SJCRH30 (cell line): ENCODE measurements around the gene JUP. TPM values are rescaled to one million over a fixed set of nuclear protein-coding genes. Genes with fewer than 3 reads are reported as not detected.

Experiments used
- DNase-seq, 2 experiments: peaks; one replicate each; pipeline ENCODE4 v3.0.0-alpha.2; 2015 to 2020
- H3K27ac ChIP-seq: fragments of 250-450 bp; sonication (Bioruptor Pico); 2 replicates; pipeline ENCODE4 v1.5.1; 2020; ENCODE audit warnings: mild to moderate bottlenecking, moderate library complexity
- H3K27me3 ChIP-seq: fragments of 250-450 bp; sonication (Bioruptor Pico); 2 replicates; pipeline ENCODE4 v1.5.1; 2020; ENCODE audit warnings: mild to moderate bottlenecking, moderate library complexity
- H3K36me3 ChIP-seq: fragments of 250-450 bp; sonication (Bioruptor Pico); 2 replicates; pipeline ENCODE4 v1.5.1; 2020; ENCODE audit warnings: mild to moderate bottlenecking, moderate library complexity
- H3K4me1 ChIP-seq: fragments of 250-450 bp; sonication (Bioruptor Pico); 2 replicates; pipeline ENCODE4 v1.5.1; 2020; ENCODE audit warnings: mild to moderate bottlenecking, moderate library complexity
- H3K4me3 ChIP-seq: fragments of 250-450 bp; sonication (Bioruptor Pico); 2 replicates; pipeline ENCODE4 v1.5.1; 2020; ENCODE audit warnings: mild to moderate bottlenecking, moderate library complexity
- H3K9me3 ChIP-seq: fragments of 250-450 bp; sonication (Bioruptor Pico); replicated peaks from 2 replicates; pipeline ENCODE4 v1.5.1; 2020; ENCODE audit warnings: mild to moderate bottlenecking, moderate library complexity
- total RNA-seq: library from RNA; depleted of rRNA; stranded (reverse); fragments of >200 nt; shearing (Covaris generic); gene quantifications from 2 replicates; pipeline ENCODE4 v1.2.3, GENCODE V29; 2014

The JUP gene
- total RNA-seq, 1 experiment from 2014 or later, result 1.7 TPM

- Histone ChIP-seq H3K9me3 (no peaks in the 10 kb centered on the region), H3K27me3 (peaks cover 20% of the 10 kb centered on the region), H3K36me3 (no peaks in the 10 kb centered on the region), H3K4me3 (peak overlapping the region; percentile 9; the same call in 1 of the 2 replicates), H3K4me1 (peaks cover 7% of the 10 kb centered on the region), H3K27ac (no peak overlapping the region)
- no peak for DNase-seq
Measured at GRCh38 chr17:41734949-41735313, 51.6 kb downstream of the JUP start.

DNA sequence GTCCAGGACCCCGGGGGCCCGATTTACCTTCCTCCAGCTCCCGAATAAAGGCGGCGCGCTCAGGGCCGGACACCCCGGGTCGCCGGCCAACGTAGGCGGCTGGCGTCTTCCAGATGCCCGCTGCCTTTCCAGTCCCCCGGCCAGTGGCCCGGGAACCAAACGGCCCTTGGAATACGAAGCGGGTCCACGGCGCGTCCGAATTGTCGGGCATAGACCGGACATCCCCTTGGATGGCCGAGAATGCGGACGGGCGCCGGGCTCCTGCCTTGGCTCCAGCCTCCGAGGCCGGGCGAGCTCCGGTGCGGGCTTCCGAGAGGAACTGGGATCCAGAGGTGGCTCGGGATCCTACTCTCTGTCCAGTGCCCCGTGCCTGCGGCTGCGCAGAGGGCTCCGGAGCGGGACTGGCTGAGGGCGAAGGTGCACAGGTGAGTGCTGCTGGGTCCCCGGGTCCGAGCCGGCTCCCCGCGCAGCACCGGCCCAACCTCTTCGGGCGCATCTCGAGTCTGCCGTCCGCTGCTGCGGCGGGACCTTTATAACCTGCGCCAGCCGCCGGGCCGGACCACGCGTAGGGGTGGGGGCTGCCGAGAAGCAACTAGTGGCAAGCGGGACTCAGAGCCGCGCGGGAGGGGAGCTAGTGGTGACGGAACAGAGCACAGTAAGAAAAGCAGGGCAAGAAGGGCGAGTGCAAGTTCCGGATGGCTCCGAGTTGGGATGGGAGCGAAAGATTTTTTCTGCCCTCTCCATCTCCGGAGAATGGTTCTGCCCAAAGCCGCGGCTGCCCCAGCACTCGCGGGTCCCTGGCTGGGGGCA is 52.2 kb downstream of the JUP start, which contains the start of gene HAP1:
Gene HAP1, minus strand, starts transcription at position 505 of the 810 bp plus-strand sequence. Its CDS starts 9 bp downstream, at position 496.
- Histone ChIP-seq H3K27ac (no peak within 1 kb of the TSS), H3K27me3 (peaks cover 20% of the 10 kb centered on the region), H3K9me3 (no peaks in the 10 kb centered on the region), H3K4me3 (peak within 1 kb of the TSS; percentile 9; the same call in 1 of the 2 replicates), H3K36me3 (no peaks in the 10 kb centered on the region), H3K4me1 (peaks cover 4% of the 10 kb centered on the region)
- no peak for DNase-seq

DNA sequence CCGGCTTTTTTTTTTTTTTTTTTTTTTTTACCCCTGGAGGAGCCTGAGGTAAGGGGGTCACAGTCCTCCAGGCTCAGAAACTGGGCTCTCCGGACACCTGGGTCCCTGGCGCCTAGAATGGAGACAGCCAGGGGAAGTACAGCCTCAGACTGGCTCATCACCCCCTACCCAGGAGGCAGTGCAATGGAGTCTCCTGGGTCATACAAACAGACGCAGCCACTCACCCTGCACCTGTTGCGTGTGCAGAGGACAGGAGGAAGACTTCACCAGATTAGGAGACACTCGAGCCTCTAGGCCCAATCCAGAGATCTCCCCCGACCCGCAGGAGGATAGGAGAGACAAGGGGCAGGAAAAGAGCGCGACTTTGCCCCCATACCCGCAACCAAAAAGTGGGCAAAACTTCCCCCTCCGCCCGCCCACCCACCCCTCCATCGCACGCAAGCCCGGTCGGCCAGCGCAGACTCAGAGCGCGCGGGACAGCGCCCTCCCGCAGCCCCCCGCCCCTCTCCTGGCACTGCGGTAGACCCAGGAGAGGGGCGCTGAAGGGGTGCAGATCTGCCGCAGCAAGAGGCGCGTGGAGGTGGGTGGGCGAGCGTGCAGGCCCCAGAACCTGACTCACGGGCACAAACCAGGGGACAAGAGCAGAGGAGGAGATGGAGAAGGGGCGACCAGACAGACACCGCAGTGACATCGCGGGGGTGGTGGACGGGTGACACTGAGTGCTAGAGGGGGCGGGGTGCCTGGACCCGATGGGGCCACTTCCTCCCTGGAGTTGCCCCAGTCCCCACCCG is 53.0 kb downstream of the JUP start:
- DNase-seq, result no peak
- H3K4me1 ChIP-seq, result peaks cover 4% of the 10 kb centered on the region
- no peaks in the 10 kb centered on the region for H3K9me3 ChIP-seq
- no peaks in the 10 kb centered on the region for H3K36me3 ChIP-seq
- no peak overlapping the region for H3K27ac ChIP-seq
- H3K27me3 ChIP-seq, result peaks cover 20% of the 10 kb centered on the region
- no peak overlapping the region for H3K4me3 ChIP-seq

GRCh38 chr17:41731836-41732235 is 54.7 kb downstream of the JUP start:
- Histone ChIP-seq H3K36me3 (no peaks in the 10 kb centered on the region), H3K4me3 (no peak overlapping the region), H3K4me1 (no peaks in the 10 kb centered on the region), H3K27ac (no peak overlapping the region), H3K9me3 (no peaks in the 10 kb centered on the region), H3K27me3 (peaks cover 14% of the 10 kb centered on the region)
- no peak for DNase-seq

GRCh38 chr17:41730479-41730878 is 56.0 kb downstream of the JUP start:
- Histone ChIP-seq H3K36me3 (no peaks in the 10 kb centered on the region), H3K4me3 (no peak overlapping the region), H3K27me3 (peaks cover 9% of the 10 kb centered on the region), H3K27ac (no peak overlapping the region), H3K4me1 (no peaks in the 10 kb centered on the region), H3K9me3 (no peaks in the 10 kb centered on the region)
- DNase-seq, result no peak

DNA sequence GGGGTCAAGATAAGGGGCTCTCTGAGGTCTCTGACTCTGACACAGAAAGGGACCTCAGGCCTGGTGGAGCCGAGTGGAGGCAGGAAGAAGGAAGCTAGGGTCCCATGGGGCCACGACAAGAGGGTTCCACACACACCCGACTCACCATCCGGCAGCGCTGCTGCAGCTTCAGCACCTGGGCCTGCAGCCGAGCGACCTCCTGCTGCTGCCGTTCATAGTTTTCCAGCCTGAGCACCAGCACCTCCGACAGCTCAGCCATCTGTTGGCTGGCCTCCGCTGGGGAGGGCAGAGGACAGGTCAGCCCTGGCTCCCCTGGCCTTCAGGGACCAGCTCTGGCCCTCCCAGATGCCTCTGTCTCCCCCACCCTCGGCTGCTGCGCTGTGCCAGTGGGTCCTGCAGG is 58.5 kb downstream of the JUP start:
- Histone ChIP-seq H3K9me3 (no peaks in the 10 kb centered on the region), H3K27me3 (no peaks in the 10 kb centered on the region), H3K27ac (no peak overlapping the region), H3K4me3 (no peak overlapping the region), H3K36me3 (no peaks in the 10 kb centered on the region), H3K4me1 (peaks cover 3% of the 10 kb centered on the region; the same call in 1 of the 2 replicates)
- no peak for DNase-seq

GRCh38 chr17:41725134-41725533 is 61.4 kb downstream of the JUP start:
- Histone ChIP-seq H3K4me3 (no peak overlapping the region), H3K9me3 (no peaks in the 10 kb centered on the region), H3K4me1 (peaks cover 3% of the 10 kb centered on the region; the same call in 1 of the 2 replicates), H3K27me3 (no peaks in the 10 kb centered on the region), H3K27ac (no peak overlapping the region), H3K36me3 (no peaks in the 10 kb centered on the region)
- DNase-seq, result no peak

GRCh38 chr17:41724476-41725050 is 61.9 kb downstream of the JUP start:
- no peaks in the 10 kb centered on the region for H3K9me3 ChIP-seq
- H3K27ac ChIP-seq, result no peak overlapping the region
- H3K36me3 ChIP-seq, result no peaks in the 10 kb centered on the region
- H3K27me3 ChIP-seq, result no peaks in the 10 kb centered on the region
- no peak for DNase-seq
- H3K4me1 ChIP-seq, result peaks cover 3% of the 10 kb centered on the region; the same call in 1 of the 2 replicates
- H3K4me3 ChIP-seq, result no peak overlapping the region

DNA sequence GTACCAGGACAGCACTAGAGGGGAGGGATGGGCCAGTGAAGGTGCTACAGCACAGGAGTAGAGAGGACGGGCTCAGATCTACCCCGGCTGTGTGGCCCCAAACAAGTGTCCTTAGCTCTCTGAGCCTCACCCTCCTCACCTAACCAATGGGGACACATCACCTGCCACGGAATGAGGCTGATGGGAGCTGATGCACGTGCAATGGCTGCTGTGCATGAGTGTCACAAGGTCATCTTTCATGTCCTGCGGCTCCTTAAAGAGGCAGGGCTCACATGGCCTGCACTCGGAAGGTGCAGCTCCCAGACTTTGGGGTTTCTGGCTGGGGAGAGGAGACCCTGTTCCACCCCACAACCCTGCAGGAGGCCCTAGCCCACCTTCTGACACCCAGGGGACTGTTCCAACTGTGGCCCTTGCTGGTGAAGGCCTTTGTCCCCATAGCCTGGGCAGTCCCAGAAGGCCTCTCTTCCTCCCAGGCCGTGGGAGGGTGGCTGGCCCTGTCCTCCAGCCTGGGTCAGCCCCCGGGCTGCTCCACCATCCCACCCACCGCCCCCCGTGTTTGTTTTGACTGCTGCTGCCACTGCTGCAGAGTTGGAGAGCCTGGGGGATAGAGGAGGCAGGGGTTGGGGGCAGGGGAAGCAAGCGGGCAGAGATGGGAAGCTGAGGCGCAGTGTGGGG is 62.6 kb downstream of the JUP start:
- H3K4me1 ChIP-seq, result peaks cover 3% of the 10 kb centered on the region; the same call in 1 of the 2 replicates
- H3K27me3 ChIP-seq, result no peaks in the 10 kb centered on the region
- no peaks in the 10 kb centered on the region for H3K36me3 ChIP-seq
- H3K9me3 ChIP-seq, result no peaks in the 10 kb centered on the region
- DNase-seq, result no peak
- H3K4me3 ChIP-seq, result no peak overlapping the region
- H3K27ac ChIP-seq, result no peak overlapping the region

DNA sequence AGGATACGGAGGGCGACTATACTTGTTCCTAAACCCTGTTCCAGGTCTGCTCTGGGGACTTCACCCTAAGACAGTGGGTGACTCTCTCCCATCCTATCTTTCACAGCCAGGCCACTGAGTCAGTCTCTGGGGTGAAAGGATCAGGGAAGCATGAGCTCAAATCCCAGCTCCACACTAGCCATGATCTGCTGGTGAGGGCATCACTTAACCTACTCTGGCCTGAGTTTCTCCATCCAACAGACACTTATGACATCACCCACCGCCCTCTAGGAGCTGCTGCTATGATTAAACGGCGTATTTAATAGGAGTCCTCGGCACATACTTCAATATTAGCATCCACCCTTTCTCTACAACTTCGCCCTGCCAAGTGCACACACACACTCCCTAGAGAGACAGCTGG is 64.3 kb downstream of the JUP start:
- H3K9me3 ChIP-seq, result no peaks in the 10 kb centered on the region
- H3K36me3 ChIP-seq, result no peaks in the 10 kb centered on the region
- H3K4me1 ChIP-seq, result peaks cover 3% of the 10 kb centered on the region; the same call in 1 of the 2 replicates
- no peak for DNase-seq
- H3K27ac ChIP-seq, result no peak overlapping the region
- no peak overlapping the region for H3K4me3 ChIP-seq
- no peaks in the 10 kb centered on the region for H3K27me3 ChIP-seq

DNA sequence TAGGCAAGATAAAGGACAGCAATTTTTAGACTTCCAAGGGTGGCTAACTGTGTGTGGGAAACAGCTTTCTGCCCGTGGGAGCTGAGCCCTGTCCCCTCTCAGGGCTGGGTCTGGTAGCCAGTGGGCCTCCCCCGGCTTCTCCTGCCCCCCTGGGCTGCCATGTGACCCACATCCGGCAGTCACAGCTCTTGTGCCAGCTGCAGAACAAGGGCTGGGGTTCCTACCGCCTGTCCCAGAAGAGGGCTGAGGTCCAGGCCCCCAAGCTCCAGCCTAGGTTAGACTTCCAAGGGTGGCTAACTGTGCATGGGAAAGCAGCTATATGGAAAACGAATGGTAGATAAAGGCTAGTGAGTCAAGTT is 68.2 kb downstream of the JUP start:
- H3K9me3 ChIP-seq, result no peaks in the 10 kb centered on the region
- no peaks in the 10 kb centered on the region for H3K4me1 ChIP-seq
- H3K36me3 ChIP-seq, result no peaks in the 10 kb centered on the region
- no peak for DNase-seq
- no peak overlapping the region for H3K27ac ChIP-seq
- H3K4me3 ChIP-seq, result no peak overlapping the region
- H3K27me3 ChIP-seq, result no peaks in the 10 kb centered on the region

DNA sequence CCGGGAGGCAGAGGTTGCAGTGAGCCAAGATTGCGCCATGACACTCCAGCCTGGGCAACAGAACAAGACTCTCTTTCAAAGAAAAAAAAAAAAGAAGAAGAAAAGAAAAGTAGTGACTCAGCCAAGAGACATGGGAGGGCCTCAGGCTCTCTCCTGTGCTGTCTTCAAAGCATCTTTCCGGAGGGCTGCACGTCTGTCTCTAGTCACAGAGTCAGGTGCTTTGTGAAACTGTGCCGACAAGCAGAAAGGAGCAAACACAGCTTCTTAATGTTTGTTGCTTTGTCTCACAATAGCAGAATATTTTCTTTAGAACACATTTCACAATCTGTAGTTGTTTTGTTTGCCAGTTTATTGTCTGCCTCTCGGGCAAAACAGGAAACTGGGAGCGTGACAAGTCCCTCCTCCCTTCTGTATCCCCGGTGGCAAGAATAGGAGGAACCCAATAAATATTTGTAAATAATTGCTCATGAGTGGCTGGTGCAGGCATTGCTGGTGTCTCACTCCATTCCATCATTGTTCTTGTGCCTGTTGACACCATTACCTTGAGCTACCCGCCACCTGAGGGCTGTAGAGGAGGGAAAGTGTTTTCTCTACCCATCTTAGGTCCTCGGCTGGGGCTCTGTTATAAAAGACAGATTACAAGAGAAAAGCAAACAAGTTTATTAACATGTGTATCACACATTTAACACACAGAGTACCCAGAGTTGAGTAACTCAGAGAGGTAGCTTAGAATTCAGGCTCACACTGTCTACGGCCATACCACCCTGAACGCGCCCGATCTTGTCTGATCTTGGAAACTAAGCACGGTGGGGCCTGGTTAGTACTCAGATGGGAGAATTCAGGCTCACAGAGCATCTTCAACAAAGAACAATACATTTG is 68.9 kb downstream of the JUP start:
- Histone ChIP-seq H3K4me3 (no peak overlapping the region), H3K27ac (no peak overlapping the region), H3K9me3 (no peaks in the 10 kb centered on the region), H3K4me1 (no peaks in the 10 kb centered on the region), H3K27me3 (no peaks in the 10 kb centered on the region), H3K36me3 (no peaks in the 10 kb centered on the region)
- DNase-seq, result no peak

DNA sequence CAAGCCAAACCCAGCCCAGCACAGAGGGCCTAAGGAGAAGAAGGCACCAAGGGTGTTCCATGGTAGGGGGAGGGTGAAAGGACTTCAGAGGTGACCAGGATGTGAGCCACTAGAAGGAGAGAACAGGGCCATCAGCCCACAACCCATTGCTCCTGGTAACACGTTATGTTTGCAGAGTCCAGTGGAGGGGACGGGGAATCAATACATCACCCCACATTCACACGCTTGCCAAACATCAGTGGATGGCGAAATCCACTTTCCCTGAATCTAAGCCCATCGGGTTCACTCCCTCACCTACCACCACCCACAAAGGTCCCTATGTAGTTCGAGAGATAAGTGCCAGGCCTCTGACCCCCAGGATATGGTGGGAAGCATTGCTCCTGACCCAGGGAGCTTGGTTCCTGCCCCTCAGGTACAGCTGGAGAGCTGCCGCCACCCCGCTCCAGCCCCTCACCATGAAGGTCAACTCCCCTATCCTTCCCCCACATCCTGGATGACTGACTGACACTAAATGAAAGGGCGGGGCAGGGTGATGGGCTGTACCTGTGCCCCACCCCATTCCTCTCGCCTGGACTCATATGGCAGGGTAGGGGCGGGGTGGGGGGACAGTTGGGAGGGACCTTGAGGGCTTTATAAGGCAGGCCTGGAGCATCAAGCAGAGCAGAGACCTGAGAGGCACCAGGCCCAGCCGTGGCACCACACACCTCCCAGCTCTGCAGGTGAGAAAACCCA is 74.7 kb downstream of the JUP start, which contains the start of gene GAST:
Gene GAST, plus strand, starts transcription at position 663 of the 732 bp plus-strand sequence. CDS start 3,106 bp downstream, outside the sequence.
- H3K4me1 ChIP-seq, result no peaks in the 10 kb centered on the region
- H3K27me3 ChIP-seq, result no peaks in the 10 kb centered on the region; the same call in 1 of the 2 replicates
- no peaks in the 10 kb centered on the region for H3K9me3 ChIP-seq
- H3K4me3 ChIP-seq, result no peak within 1 kb of the TSS
- DNase-seq, result no peak
- H3K36me3 ChIP-seq, result no peaks in the 10 kb centered on the region
- H3K27ac ChIP-seq, result no peak within 1 kb of the TSS
